Kidney (tissue), 14 donors: Measurements from ENCODE around the gene CXCL12. TPM values are rescaled to one million over a fixed set of nuclear protein-coding genes. Genes with fewer than 3 reads are reported as not detected.

ENCODE experiments used
- DNase-seq, 5 donors: peaks; one replicate each; pipeline ENCODE4 v3.0.0-alpha.2; 2013 to 2020
- FAIRE-seq: peaks from 2 replicates; lab custom pipeline; 2012; peaks lifted over from hg19 to GRCh38; lab: Jason Lieb, UNC
- H3K27ac ChIP-seq, 2 donors: one replicate each; pipeline ENCODE4 v1.7.0; 2013; ENCODE audit warnings: low read depth in 2 of 2, low read length in 2 of 2, inconsistent platforms in 1 of 2
- H3K27me3 ChIP-seq: one replicate; pipeline ENCODE4 v1.7.1; 2013; ENCODE audit warnings: low read length, inconsistent platforms; ENCODE audit not compliant: control insufficient read depth, insufficient read depth
- H3K36me3 ChIP-seq, 3 donors: one replicate each; pipeline versions ENCODE4 v1.7.0 to v1.7.1; 2013; ENCODE audit warnings: low read length in 3 of 3, control low read depth in 1 of 3, inconsistent platforms in 1 of 3; ENCODE audit not compliant: insufficient read depth in 3 of 3, control insufficient read depth in 2 of 3
- H3K4me1 ChIP-seq, 3 donors: one replicate each; pipeline versions ENCODE4 v1.7.0 to v1.7.1; 2013; ENCODE audit warnings: low read length in 3 of 3, inconsistent platforms in 1 of 3, low read depth in 1 of 3; ENCODE audit not compliant: control insufficient read depth in 2 of 3, insufficient read depth in 2 of 3
- H3K4me3 ChIP-seq, 3 donors: one replicate each; pipeline versions ENCODE4 v1.7.0 to v1.8.1; 2013; ENCODE audit warnings: low read length in 3 of 3, control low read depth in 1 of 3, inconsistent platforms in 1 of 3
- H3K9ac ChIP-seq, 3 donors: one replicate each; pipeline versions ENCODE4 v1.7.0 to v1.7.1; 2013; ENCODE audit warnings: low read length in 3 of 3, control low read depth in 1 of 3, inconsistent platforms in 1 of 3
- H3K9me3 ChIP-seq, 3 donors: one replicate each; pipeline versions ENCODE4 v1.7.0 to v1.7.1; 2013; ENCODE audit warnings: low read length in 3 of 3, control low read depth in 1 of 3, inconsistent platforms in 1 of 3; ENCODE audit not compliant: control insufficient read depth in 2 of 3, insufficient read depth in 1 of 3
- intact Hi-C: fragments of 100-400 bp; cut with DNase I; formaldehyde crosslinking; loops from one replicate; pipeline ENCODE4 v1.11.1; 2022
- polyA plus RNA-seq: library from polyadenylated mRNA; stranded (reverse); fragments of 350-450 nt; fragmentation: Illumina TruSeq; extraction: RNeasy Lipid Tissue Mini Kit (QIAGEN cat#74804); gene quantifications from one replicate; pipeline ENCODE4 v1.2.3, GENCODE V29; 2014; ENCODE audit warnings: low read depth, low replicate concordance; ENCODE audit not compliant: insufficient read depth
- total RNA-seq: library from RNA; stranded (reverse); fragmentation: NEBNext Ultra II Directional; extraction: Animal tissue kit (Norgen Biotek cat#: 25700); gene quantifications from one replicate; pipeline ENCODE4 v1.2.1, GENCODE V29; 2021
- TF ChIP-seq, protein P1 (sequence below): IDR thresholded peaks from 3 replicates; pipeline ENCODE4 v1.5.1; 2012; ENCODE audit warnings: mild to moderate bottlenecking, moderate library complexity, borderline replicate concordance; ENCODE audit not compliant: insufficient read depth; ENCODE audit errors: extremely low read depth
- donor health status: control.
- donor health status: control.
- donor health status: control.
- donor health status: control.
- donor health status: control.
- donor health status: DM: yes; HTN: yes; CAD: no.
- donor health status: Normal renal cell carcinoma (clear cell type).

Gene CXCL12
- total and polyA plus RNA-seq, 2 donors from 2014 or later = 99.5 to 111 TPM

GRCh38 chr10:44419790-44420549 is 35.1 kb upstream of the CXCL12 start:
- Histone ChIP-seq H3K27ac (no peak overlapping the region), H3K4me3 (no peak overlapping the region), H3K9me3 (no peaks in the 10 kb centered on the region), H3K27me3 (no peaks in the 10 kb centered on the region), H3K9ac (no peak overlapping the region), H3K36me3 (no peaks in the 10 kb centered on the region), H3K4me1 (no peaks in the 10 kb centered on the region)
- DNase-seq (no peak), FAIRE-seq (no peak)
- intact Hi-C loops = no loop called here
- TF ChIP-seq, protein P1, sequence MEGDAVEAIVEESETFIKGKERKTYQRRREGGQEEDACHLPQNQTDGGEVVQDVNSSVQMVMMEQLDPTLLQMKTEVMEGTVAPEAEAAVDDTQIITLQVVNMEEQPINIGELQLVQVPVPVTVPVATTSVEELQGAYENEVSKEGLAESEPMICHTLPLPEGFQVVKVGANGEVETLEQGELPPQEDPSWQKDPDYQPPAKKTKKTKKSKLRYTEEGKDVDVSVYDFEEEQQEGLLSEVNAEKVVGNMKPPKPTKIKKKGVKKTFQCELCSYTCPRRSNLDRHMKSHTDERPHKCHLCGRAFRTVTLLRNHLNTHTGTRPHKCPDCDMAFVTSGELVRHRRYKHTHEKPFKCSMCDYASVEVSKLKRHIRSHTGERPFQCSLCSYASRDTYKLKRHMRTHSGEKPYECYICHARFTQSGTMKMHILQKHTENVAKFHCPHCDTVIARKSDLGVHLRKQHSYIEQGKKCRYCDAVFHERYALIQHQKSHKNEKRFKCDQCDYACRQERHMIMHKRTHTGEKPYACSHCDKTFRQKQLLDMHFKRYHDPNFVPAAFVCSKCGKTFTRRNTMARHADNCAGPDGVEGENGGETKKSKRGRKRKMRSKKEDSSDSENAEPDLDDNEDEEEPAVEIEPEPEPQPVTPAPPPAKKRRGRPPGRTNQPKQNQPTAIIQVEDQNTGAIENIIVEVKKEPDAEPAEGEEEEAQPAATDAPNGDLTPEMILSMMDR = no peak

GRCh38 chr10:44418637-44419036 is 33.7 kb upstream of the CXCL12 start:
- DNase-seq = no peak
- no peaks in the 10 kb centered on the region for H3K27me3 ChIP-seq
- intact Hi-C loops = no loop called here
- peaks cover 0 to 3% (median 0%) of the 10 kb centered on the region in 3 donors for H3K9me3 ChIP-seq
- no peak for FAIRE-seq
- H3K4me1 ChIP-seq = no peaks in the 10 kb centered on the region
- H3K4me3 ChIP-seq = no peak overlapping the region
- no peaks in the 10 kb centered on the region for H3K36me3 ChIP-seq
- TF ChIP-seq, protein P1 = no peak
- no peak overlapping the region for H3K9ac ChIP-seq
- H3K27ac ChIP-seq = no peak overlapping the region

GRCh38 chr10:44417761-44418160 is 32.9 kb upstream of the CXCL12 start:
- no peak overlapping the region for H3K4me3 ChIP-seq
- TF ChIP-seq, protein P1 = no peak
- no peaks in the 10 kb centered on the region for H3K27me3 ChIP-seq
- DNase-seq (no peak), FAIRE-seq (no peak)
- intact Hi-C loops = no loop called here
- peaks cover 0 to 3% (median 0%) of the 10 kb centered on the region in 3 donors for H3K9me3 ChIP-seq
- H3K36me3 ChIP-seq = no peaks in the 10 kb centered on the region
- H3K9ac ChIP-seq = no peak overlapping the region
- no peak overlapping the region for H3K27ac ChIP-seq
- H3K4me1 ChIP-seq = no peaks in the 10 kb centered on the region
